ENCODE results near the gene NECTIN1.

DNA sequence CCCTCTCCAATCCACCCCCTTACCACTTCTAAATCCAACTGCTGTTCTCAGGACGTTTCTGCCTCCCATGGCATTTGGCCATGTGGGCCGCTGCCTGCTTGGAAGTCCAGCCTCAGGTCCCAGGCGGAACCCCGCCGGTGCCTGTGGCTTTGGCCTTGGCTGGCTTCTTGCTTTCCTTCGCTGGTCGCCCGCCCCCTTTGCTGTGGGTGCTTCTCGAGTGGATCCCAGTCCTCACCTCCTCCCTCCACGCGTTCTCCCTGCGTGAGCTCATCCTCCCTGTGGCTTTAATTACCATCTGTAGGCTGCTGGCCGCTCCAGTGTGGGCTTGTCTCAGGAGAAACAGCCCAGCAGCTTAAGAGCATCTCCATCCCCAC, 111.7 kb downstream of the NECTIN1 start:
- no peak for TF ChIP-seq ISL1 (CRISPR knock-in tag; IDR thresholded peaks at IDR 0.05)
- no peak for TF ChIP-seq ZFP30 (CRISPR knock-in tag; IDR thresholded peaks at IDR 0.05)
- no peak for TF ChIP-seq RARB (CRISPR knock-in tag; IDR thresholded peaks at IDR 0.05)
- TF ChIP-seq BACH2 (CRISPR knock-in tag; IDR thresholded peaks at IDR 0.05; ENCODE audit: borderline replicate concordance), result no peak
- no peak for TF ChIP-seq ESRRG (CRISPR knock-in tag; IDR thresholded peaks at IDR 0.05)
- TF ChIP-seq CSDC2 (CRISPR knock-in tag; IDR thresholded peaks at IDR 0.05), result no peak
- no peak for TF ChIP-seq TCF4 (CRISPR knock-in tag; IDR thresholded peaks at IDR 0.05; ENCODE audit: borderline replicate concordance)
- TF ChIP-seq, protein P1, sequence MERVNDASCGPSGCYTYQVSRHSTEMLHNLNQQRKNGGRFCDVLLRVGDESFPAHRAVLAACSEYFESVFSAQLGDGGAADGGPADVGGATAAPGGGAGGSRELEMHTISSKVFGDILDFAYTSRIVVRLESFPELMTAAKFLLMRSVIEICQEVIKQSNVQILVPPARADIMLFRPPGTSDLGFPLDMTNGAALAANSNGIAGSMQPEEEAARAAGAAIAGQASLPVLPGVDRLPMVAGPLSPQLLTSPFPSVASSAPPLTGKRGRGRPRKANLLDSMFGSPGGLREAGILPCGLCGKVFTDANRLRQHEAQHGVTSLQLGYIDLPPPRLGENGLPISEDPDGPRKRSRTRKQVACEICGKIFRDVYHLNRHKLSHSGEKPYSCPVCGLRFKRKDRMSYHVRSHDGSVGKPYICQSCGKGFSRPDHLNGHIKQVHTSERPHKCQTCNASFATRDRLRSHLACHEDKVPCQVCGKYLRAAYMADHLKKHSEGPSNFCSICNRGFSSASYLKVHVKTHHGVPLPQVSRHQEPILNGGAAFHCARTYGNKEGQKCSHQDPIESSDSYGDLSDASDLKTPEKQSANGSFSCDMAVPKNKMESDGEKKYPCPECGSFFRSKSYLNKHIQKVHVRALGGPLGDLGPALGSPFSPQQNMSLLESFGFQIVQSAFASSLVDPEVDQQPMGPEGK (CRISPR knock-in tag; IDR thresholded peaks at IDR 0.05; ENCODE audit: borderline replicate concordance), result no peak
- TF ChIP-seq ZFP3 (CRISPR knock-in tag; IDR thresholded peaks at IDR 0.05), result no peak
- TF ChIP-seq ARNTL (CRISPR knock-in tag; IDR thresholded peaks at IDR 0.05; ENCODE audit: borderline replicate concordance, low read depth), result no peak
- TF ChIP-seq TOX (CRISPR knock-in tag; IDR thresholded peaks at IDR 0.05; ENCODE audit: borderline replicate concordance), result no peak

All from SK-N-SH treated with all-trans-retinoic acid at 6 μM for 48 hours (cell line).